Bronchial epithelial cell (primary cell): Measurements from ENCODE around the gene PTMS. TPM values are rescaled to one million over a fixed set of nuclear protein-coding genes. Genes with fewer than 3 reads are reported as not detected.

Experiments used
- DNase-seq: peaks from one replicate; pipeline ENCODE4 v3.0.0-alpha.2; 2010; ENCODE audit warnings: low read depth
- FAIRE-seq: peaks from 2 replicates; lab custom pipeline; 2011; peaks lifted over from hg19 to GRCh38; lab: Jason Lieb, UNC
- H3K27me3 ChIP-seq: 2 replicates; pipeline ENCODE4 v1.5.1; 2011; ENCODE audit warnings: low read length; ENCODE audit not compliant: control insufficient read depth, insufficient read depth
- H3K36me3 ChIP-seq: 2 replicates; pipeline ENCODE4 v1.5.1; 2011; ENCODE audit warnings: low read length; ENCODE audit not compliant: control insufficient read depth, insufficient read depth
- H3K4me3 ChIP-seq: 2 replicates; pipeline ENCODE4 v1.5.1; 2011; ENCODE audit warnings: mild to moderate bottlenecking, low read depth, low read length, control low read depth
- total RNA-seq: library from RNA; depleted of rRNA; stranded (reverse); fragments of >200 nt; gene quantifications from 2 replicates; pipeline ENCODE4 v1.2.1, GENCODE V29; 2014
- TF ChIP-seq, protein P1 (sequence below): IDR thresholded peaks from 2 replicates; pipeline ENCODE4 v1.5.1; 2011; ENCODE audit warnings: mild to moderate bottlenecking, moderate library complexity, low read length, control low read depth, inconsistent platforms; ENCODE audit not compliant: insufficient read depth, severe bottlenecking

The PTMS gene
- total RNA-seq, 1 donor from 2014 or later = 17.6 TPM

DNA sequence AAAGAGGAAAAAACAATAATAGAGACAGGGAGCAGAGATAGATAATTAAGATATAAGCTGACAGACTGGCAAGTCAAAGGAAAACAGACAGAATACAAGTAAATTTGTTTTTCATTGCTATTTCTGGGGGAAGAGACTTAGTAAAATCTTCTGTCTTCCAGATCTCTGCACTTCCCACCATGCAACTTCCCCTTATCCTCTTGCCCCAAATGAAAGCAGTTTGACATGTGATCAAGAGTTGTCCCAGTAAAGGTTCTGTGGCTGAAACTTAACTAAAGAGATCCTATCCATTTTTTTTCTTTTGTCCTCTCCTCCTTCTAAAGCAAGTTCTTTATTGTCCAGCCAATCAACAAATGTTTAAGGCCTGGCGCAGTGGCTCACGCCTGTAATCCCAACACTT, 11.8 kb upstream of the PTMS start:
- TF ChIP-seq, protein P1, sequence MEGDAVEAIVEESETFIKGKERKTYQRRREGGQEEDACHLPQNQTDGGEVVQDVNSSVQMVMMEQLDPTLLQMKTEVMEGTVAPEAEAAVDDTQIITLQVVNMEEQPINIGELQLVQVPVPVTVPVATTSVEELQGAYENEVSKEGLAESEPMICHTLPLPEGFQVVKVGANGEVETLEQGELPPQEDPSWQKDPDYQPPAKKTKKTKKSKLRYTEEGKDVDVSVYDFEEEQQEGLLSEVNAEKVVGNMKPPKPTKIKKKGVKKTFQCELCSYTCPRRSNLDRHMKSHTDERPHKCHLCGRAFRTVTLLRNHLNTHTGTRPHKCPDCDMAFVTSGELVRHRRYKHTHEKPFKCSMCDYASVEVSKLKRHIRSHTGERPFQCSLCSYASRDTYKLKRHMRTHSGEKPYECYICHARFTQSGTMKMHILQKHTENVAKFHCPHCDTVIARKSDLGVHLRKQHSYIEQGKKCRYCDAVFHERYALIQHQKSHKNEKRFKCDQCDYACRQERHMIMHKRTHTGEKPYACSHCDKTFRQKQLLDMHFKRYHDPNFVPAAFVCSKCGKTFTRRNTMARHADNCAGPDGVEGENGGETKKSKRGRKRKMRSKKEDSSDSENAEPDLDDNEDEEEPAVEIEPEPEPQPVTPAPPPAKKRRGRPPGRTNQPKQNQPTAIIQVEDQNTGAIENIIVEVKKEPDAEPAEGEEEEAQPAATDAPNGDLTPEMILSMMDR = no peak

DNA sequence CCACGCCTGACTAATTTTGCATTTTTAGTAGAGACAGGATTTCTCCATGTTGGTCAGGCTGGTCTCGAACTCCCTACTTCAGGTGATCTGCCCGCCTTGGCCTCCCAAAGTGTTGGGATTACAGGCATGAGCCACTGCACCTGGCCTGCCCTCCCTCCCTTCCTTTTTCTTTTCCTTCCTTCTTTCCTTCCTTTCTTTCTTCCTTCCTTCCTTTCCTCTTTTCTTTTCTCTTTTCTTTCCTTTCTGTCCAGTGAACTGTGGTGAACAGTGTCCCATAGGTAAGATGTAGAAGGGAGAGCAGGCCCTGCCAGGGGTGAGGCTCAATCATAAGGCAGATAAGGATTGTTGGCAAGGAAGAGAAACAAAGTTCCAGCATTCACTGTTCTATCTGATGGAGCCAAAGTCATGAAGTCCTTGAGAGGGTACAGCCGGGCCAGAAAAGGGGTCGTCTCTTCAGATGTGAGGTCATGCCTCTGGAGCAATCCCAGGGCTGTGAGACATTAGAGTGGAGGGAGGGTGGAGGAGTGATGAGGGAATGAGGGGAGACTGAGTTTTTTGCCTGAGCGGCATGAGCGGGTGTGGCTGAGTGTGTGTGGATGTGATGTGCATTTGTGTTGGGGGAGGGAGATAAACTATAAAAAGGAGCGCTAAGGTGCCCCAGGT, 9.0 kb upstream of the PTMS start:
- FAIRE-seq = no peak
- Histone ChIP-seq H3K4me3 (no peak overlapping the region), H3K27me3 (no peaks in the 10 kb centered on the region), H3K36me3 (no peaks in the 10 kb centered on the region)
- no peak for DNase-seq
- TF ChIP-seq, protein P1 = no peak

More for the DNA sequence above, 11.8 kb upstream of the PTMS start:
- Histone ChIP-seq H3K36me3 (peaks cover 13% of the 10 kb centered on the region), H3K27me3 (no peaks in the 10 kb centered on the region), H3K4me3 (no peak overlapping the region)
- no peak for DNase-seq
- FAIRE-seq = no peak

DNA sequence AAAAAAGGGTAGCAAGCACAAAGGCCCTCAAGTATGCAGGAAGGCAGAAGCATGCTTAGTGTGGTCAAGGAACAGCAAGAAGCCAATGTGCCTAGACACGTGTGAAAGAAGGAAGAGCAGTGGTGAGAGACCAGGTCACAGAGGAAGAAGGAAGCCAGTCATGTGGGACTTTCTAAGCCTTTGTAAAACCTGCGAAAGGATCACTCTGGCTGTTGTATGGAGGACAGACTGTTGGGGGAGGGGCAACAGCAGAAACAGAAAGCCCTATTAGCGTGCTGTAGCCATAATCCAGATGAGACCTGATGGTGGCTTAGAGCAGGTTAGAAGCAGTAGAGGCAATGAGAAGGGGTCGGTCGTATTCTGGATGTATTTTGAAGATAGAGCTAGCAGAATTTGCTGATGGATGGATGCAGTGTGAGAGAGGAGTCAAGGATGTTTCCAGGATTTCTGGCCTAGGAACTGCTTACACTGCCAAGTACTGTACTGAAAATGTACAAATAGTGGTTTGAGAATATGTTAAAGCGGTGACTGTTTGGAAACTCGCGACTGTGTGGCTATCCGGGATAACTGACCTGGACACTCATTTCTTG, 7.6 kb upstream of the PTMS start:
- FAIRE-seq = no peak
- no peaks in the 10 kb centered on the region for H3K27me3 ChIP-seq
- H3K36me3 ChIP-seq = no peaks in the 10 kb centered on the region
- DNase-seq = no peak
- no peak overlapping the region for H3K4me3 ChIP-seq
- TF ChIP-seq, protein P1 = no peak

DNA sequence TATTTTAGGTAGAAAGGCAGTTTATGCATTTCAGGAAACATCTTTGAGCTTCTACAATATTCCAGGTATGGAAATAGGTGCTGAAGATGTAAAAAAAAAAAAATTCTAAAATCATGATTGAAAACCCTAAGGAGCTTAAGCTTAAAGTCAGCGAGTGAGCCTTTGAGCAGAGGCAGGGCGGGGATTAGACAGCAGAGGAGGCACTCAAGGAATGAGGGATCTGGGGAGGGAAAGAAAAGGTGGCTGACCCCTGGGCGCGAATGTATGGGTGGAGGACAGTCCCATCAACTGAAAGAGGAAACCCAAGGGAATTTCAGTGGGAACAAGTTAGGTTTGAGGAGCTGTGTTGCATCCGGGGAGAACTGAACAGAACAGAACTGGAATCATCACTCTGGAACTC, 6.4 kb upstream of the PTMS start:
- TF ChIP-seq, protein P1 = no peak

DNA sequence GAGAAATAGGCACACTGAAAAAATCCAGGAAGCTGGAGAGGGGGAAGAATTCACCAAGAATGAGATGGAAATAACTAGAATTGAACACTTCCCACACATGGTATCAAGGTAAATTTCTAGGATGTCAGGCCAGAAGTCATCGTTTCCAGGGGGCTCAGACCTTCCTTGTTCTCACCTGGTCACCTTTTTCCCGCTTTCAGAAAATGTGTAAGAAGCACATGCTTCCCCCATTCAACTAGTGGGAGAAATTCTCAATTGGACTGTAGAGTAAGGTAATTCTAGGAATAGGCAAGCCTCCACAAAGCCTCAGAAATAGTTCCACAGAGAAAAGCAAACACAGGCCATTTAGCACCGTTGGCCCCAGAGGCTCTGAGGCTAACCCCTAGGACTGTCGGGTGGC, 2.8 kb upstream of the PTMS start:
- H3K27me3 ChIP-seq = no peaks in the 10 kb centered on the region
- no peak overlapping the region for H3K4me3 ChIP-seq
- DNase-seq (no peak), FAIRE-seq (no peak)
- H3K36me3 ChIP-seq = no peaks in the 10 kb centered on the region
- TF ChIP-seq, protein P1 = no peak

More for the DNA sequence above, 6.4 kb upstream of the PTMS start:
- Histone ChIP-seq H3K36me3 (no peaks in the 10 kb centered on the region), H3K27me3 (no peaks in the 10 kb centered on the region), H3K4me3 (no peak overlapping the region)
- FAIRE-seq (no peak), DNase-seq (no peak)
